HepG2 (cell line): ENCODE data around the gene TAMALIN. TPM values are rescaled to one million over a fixed set of nuclear protein-coding genes. Genes with fewer than 3 reads are reported as not detected.

Source experiments
- AGO1 ChIP-seq: fragments of 200-400 bp; formaldehyde crosslinking; IDR thresholded peaks from 2 replicates; pipeline ENCODE4 v1.6.1; 2017; ENCODE audit warnings: mild to moderate bottlenecking, low read depth, low read length, moderate library complexity; ENCODE audit not compliant: poor library complexity, severe bottlenecking
- CBX1 ChIP-seq: IDR thresholded peaks from one replicate; pipeline ENCODE4 v1.6.1; 2016; ENCODE audit warnings: antibody characterized with exemption, low read depth
- EZH2 ChIP-seq: conservative IDR thresholded peaks from 2 replicates; pipeline ENCODE4 v1.6.1; 2012; ENCODE audit warnings: mild to moderate bottlenecking, low read depth, low read length, moderate library complexity
- FOXC1 ChIP-seq: sonication (generic); formaldehyde crosslinking; IDR thresholded peaks from 2 replicates; pipeline ENCODE4 v1.8.0; 2022; ENCODE audit warnings: mild to moderate bottlenecking, missing genetic modification reagents, borderline replicate concordance
- GTF3A ChIP-seq: sonication (generic); formaldehyde crosslinking; conservative IDR thresholded peaks from 2 replicates; pipeline ENCODE4 v1.4.0; 2020; ENCODE audit warnings: mild to moderate bottlenecking, missing genetic modification reagents
- HMGXB3 ChIP-seq: sonication (generic); formaldehyde crosslinking; IDR thresholded peaks from 2 replicates; pipeline ENCODE4 v1.4.0; 2020; ENCODE audit warnings: missing genetic modification reagents, borderline replicate concordance
- ISL2 ChIP-seq: sonication (generic); formaldehyde crosslinking; IDR thresholded peaks from 2 replicates; pipeline ENCODE4 v1.5.0; 2020; ENCODE audit warnings: missing genetic modification reagents
- KLF16 ChIP-seq, 2 experiments: sonication (generic) in 1 of 2; formaldehyde crosslinking in 1 of 2; IDR thresholded peaks; 2 replicates each; pipeline versions ENCODE4 v1.6.1 to v1.8.0; 2016 to 2023; ENCODE audit warnings: missing genetic modification reagents in 2 of 2, missing compliant biosample characterization in 1 of 2
- KMT2B ChIP-seq: IDR thresholded peaks from 2 replicates; pipeline ENCODE4 v1.6.1; 2016; ENCODE audit warnings: missing genetic modification reagents, missing compliant biosample characterization
- NFATC3 ChIP-seq: sonication (generic); formaldehyde crosslinking; IDR thresholded peaks from 2 replicates; pipeline ENCODE4 v1.5.1; 2020; ENCODE audit warnings: mild to moderate bottlenecking, missing genetic modification reagents
- SCMH1 ChIP-seq: sonication (generic); formaldehyde crosslinking; IDR thresholded peaks from 2 replicates; pipeline ENCODE4 v1.9.0; 2021; ENCODE audit warnings: missing genetic modification reagents, mild to moderate bottlenecking, borderline replicate concordance
- SNAPC2 ChIP-seq: sonication (generic); formaldehyde crosslinking; IDR thresholded peaks from 2 replicates; pipeline ENCODE4 v1.8.1; 2022; ENCODE audit warnings: mild to moderate bottlenecking, missing genetic modification reagents
- XRCC5 ChIP-seq: fragments of 200-400 bp; formaldehyde crosslinking; optimal IDR thresholded peaks from 2 replicates; pipeline ENCODE3; 2017; ENCODE audit warnings: mild to moderate bottlenecking, low read length
- ZMAT5 ChIP-seq: sonication (generic); formaldehyde crosslinking; IDR thresholded peaks from 2 replicates; pipeline ENCODE4 v1.5.0; 2020; ENCODE audit warnings: mild to moderate bottlenecking, low read depth, missing genetic modification reagents, borderline replicate concordance
- ZNF235 ChIP-seq: sonication (generic); formaldehyde crosslinking; IDR thresholded peaks from 2 replicates; pipeline ENCODE4 v1.8.1; 2023; ENCODE audit warnings: mild to moderate bottlenecking, missing genetic modification reagents, borderline replicate concordance
- ZNF44 ChIP-seq: sonication (generic); formaldehyde crosslinking; IDR thresholded peaks from 2 replicates; pipeline ENCODE4 v1.5.1; 2020; ENCODE audit warnings: mild to moderate bottlenecking, missing genetic modification reagents
- ZNF572 ChIP-seq: sonication (generic); formaldehyde crosslinking; IDR thresholded peaks from 2 replicates; pipeline ENCODE4 v1.5.1; 2020; ENCODE audit warnings: mild to moderate bottlenecking, missing genetic modification reagents
- ZSCAN25 ChIP-seq: sonication (generic); formaldehyde crosslinking; IDR thresholded peaks from 2 replicates; pipeline ENCODE4 v1.8.0; 2022; ENCODE audit warnings: mild to moderate bottlenecking, missing genetic modification reagents
- polyA plus RNA-seq, 8 experiments: library from polyadenylated mRNA; depleted of rRNA in 3 of 8; stranded (reverse) in 7 of 8; unstranded in 1 of 8; fragments of >200 nt; fragmentation: Illumina TruSeq in 4 of 8; extraction: Trizol in 4 of 8; gene quantifications; 2 replicates each; pipeline versions ENCODE4 v1.2.1 to v1.2.3, GENCODE V29; 2011 to 2016; ENCODE audit warnings: low read depth in 4 of 8, missing spikeins in 1 of 8, mixed read lengths in 1 of 8; ENCODE audit not compliant: insufficient read depth in 1 of 8
- total RNA-seq, 5 experiments: library from RNA; depleted of rRNA; stranded (reverse); fragments of >200 nt; fragmentation: Illumina TruSeq; extraction: Trizol; gene quantifications; 2 replicates each; pipeline ENCODE4 v1.2.3, GENCODE V29; 2016; ENCODE audit warnings: low read depth in 1 of 5
- TF ChIP-seq, protein P1 (sequence below): sonication (generic); formaldehyde crosslinking; conservative IDR thresholded peaks from 2 replicates; pipeline ENCODE4 v1.8.0; 2022; ENCODE audit warnings: mild to moderate bottlenecking, moderate library complexity, missing genetic modification reagents
- TF ChIP-seq, protein P2 (sequence below): IDR thresholded peaks from 2 replicates; pipeline ENCODE4 v1.6.1; 2016; ENCODE audit warnings: missing compliant biosample characterization, missing genetic modification reagents, borderline replicate concordance

The TAMALIN gene
- total and polyA plus RNA-seq, 2 of the 13 experiments (the other 11 are each of a cell fraction or from before 2014, with no cell fraction given), result 2.9 to 10.9 TPM

DNA sequence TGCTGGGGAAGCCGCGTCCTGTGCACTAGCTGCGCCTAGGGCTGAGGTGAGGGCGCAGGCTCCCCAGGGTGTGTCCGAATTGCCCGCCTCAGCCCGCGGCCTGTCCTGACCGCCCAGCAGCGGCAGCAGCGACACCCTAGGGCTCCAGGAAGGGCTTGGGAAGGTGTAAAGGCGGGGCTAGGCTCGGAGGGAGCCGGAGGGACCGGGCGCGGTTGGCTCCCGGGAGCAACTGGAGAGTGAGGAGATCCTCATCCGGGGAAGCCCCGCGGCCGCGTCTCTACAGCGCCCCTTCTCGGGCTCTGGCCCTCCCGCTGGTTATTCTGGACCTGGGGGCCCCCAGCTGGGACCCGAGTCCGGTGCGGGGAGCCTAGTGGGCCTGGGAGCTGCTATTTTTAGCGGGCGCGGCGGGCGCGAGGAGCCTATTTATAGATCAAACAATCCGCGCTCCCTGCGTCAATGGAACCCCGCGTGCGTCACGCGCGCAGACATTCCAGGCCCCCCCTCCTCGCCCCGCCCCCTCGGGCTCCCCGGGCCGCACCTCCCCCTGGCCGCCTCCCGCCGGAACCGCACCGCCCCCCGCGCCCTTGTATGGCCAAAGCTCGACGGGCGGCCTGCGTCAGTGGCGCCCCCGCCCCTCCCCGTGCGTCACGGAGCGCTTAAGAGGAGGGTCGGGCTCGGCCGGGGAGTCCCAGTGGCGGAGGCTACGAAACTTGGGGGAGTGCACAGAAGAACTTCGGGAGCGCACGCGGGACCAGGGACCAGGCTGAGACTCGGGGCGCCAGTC is 44.2 kb downstream of the TAMALIN start, which contains the start of gene NR4A1 (continued):
- TF ChIP-seq ISL2 (CRISPR knock-in tag), result peak; percentile 46; the same call in 1 of the 2 replicates
- TF ChIP-seq CBX1, result peak; percentile 71
- TF ChIP-seq XRCC5, result no peak
- TF ChIP-seq ZNF235 (CRISPR knock-in tag), result 0 out of 2 replicates have a peak, but pooled peaks have one; percentile 55
- TF ChIP-seq FOXC1 (CRISPR knock-in tag), result no peak; the same call in 1 of the 2 replicates
- TF ChIP-seq SCMH1, result no peak
- TF ChIP-seq ZNF572 (CRISPR knock-in tag), result 0 out of 2 replicates have a peak, but pooled peaks have one; percentile 54
- TF ChIP-seq SNAPC2 (CRISPR knock-in tag), result peak; percentile 59; the same call in 1 of the 2 replicates
- TF ChIP-seq, protein P1, sequence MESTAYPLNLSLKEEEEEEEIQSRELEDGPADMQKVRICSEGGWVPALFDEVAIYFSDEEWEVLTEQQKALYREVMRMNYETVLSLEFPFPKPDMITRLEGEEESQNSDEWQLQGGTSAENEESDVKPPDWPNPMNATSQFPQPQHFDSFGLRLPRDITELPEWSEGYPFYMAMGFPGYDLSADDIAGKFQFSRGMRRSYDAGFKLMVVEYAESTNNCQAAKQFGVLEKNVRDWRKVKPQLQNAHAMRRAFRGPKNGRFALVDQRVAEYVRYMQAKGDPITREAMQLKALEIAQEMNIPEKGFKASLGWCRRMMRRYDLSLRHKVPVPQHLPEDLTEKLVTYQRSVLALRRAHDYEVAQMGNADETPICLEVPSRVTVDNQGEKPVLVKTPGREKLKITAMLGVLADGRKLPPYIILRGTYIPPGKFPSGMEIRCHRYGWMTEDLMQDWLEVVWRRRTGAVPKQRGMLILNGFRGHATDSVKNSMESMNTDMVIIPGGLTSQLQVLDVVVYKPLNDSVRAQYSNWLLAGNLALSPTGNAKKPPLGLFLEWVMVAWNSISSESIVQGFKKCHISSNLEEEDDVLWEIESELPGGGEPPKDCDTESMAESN, result no peak
- peak; percentile 75; the same call in 1 of the 2 replicates for TF ChIP-seq ZNF44
- TF ChIP-seq, protein P2, sequence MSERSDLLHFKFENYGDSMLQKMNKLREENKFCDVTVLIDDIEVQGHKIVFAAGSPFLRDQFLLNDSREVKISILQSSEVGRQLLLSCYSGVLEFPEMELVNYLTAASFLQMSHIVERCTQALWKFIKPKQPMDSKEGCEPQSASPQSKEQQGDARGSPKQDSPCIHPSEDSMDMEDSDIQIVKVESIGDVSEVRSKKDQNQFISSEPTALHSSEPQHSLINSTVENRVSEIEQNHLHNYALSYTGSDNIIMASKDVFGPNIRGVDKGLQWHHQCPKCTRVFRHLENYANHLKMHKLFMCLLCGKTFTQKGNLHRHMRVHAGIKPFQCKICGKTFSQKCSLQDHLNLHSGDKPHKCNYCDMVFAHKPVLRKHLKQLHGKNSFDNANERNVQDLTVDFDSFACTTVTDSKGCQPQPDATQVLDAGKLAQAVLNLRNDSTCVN (CRISPR knock-in tag), result no peak
- no peak for TF ChIP-seq NFATC3 (CRISPR knock-in tag)
- no peak for TF ChIP-seq HMGXB3
- TF ChIP-seq AGO1, result no peak
- TF ChIP-seq EZH2, result no peak
- no peak for TF ChIP-seq GTF3A (CRISPR knock-in tag)
- no peak for TF ChIP-seq ZSCAN25
- TF ChIP-seq ZMAT5 (CRISPR knock-in tag), result no peak
- TF ChIP-seq KMT2B (CRISPR knock-in tag), result no peak; the same call in 1 of the 2 replicates
- TF ChIP-seq KLF16 (CRISPR knock-in tag; IDR thresholded peaks at IDR 0.05), result no peak; a peak in 1 of 4 replicates
